Thyroid gland (tissue), 4 donors: ENCODE results near the gene PLK5. TPM values are rescaled to one million over a fixed set of nuclear protein-coding genes. Genes with fewer than 3 reads are reported as not detected.

Experiments used
- DNase-seq, 2 donors: peaks; one replicate each; pipeline ENCODE4 v3.0.0-alpha.2; 2019
- H3K27ac ChIP-seq, 3 donors: fragments of 200-600 bp; sonication (generic); 1 replicate in 2 of 3; 2 replicates in 1 of 3; pipeline ENCODE4 v1.5.1; 2016 to 2019; ENCODE audit warnings: mild to moderate bottlenecking in 1 of 3, moderate library complexity in 1 of 3
- H3K27me3 ChIP-seq: fragments of 200-600 bp; sonication (generic); one replicate; pipeline ENCODE4 v1.5.1; 2019
- H3K36me3 ChIP-seq, 2 donors: fragments of 200-600 bp; sonication (generic); one replicate each; pipeline ENCODE4 v1.5.1; 2016 to 2019
- H3K4me1 ChIP-seq, 2 donors: fragments of 200-600 bp; sonication (generic); one replicate each; pipeline ENCODE4 v1.5.1; 2017 to 2019
- H3K4me3 ChIP-seq, 3 donors: fragments of 200-600 bp; sonication (generic); replicated peaks in 1 of 3; 1 replicate in 2 of 3; 2 replicates in 1 of 3; pipeline ENCODE4 v1.5.1; 2016; ENCODE audit warnings: mild to moderate bottlenecking in 1 of 3
- H3K9me3 ChIP-seq: fragments of 200-600 bp; sonication (generic); one replicate; pipeline ENCODE4 v1.5.1; 2017
- POLR2A ChIP-seq, 2 donors: fragments of 450-650 bp; IDR thresholded peaks; one replicate each; pipeline ENCODE4 v1.6.1; 2017; ENCODE audit warnings: antibody characterized with exemption in 2 of 2, mild to moderate bottlenecking in 2 of 2, moderate library complexity in 1 of 2
- WGBS, 2 donors: methylation state at CpG; one replicate each; pipeline ENCODE4 v1.1.5; 2017; 5-methylcytosine and 5-hydroxymethylcytosine counted together
- intact Hi-C: fragments of 100-400 bp; cut with DNase I; formaldehyde crosslinking; loops from one replicate; pipeline ENCODE4 v1.15.1; 2023
- small RNA-seq: library from RNA; depleted of rRNA; stranded (forward); fragments of <200 nt; gene quantifications from one replicate; pipeline ENCODE3, GENCODE V24; 2016
- total RNA-seq, 4 donors: library from RNA; depleted of rRNA; stranded (reverse); fragments of >200 nt; gene quantifications; one replicate each; pipeline ENCODE4 v1.2.3, GENCODE V29; 2016
- TF ChIP-seq, protein P1 (sequence below), 6 experiments: fragments of 200-600 bp in 3 of 6; fragments of 450-650 bp in 3 of 6; sonication (generic) in 3 of 6; IDR thresholded peaks; one replicate each; pipeline ENCODE4 v1.5.1; 2016 to 2019; ENCODE audit warnings: antibody characterized with exemption in 6 of 6, mild to moderate bottlenecking in 2 of 6, inconsistent platforms in 1 of 6, moderate library complexity in 1 of 6

The PLK5 gene
- total RNA-seq, 4 donors from 2014 or later = not detected

DNA sequence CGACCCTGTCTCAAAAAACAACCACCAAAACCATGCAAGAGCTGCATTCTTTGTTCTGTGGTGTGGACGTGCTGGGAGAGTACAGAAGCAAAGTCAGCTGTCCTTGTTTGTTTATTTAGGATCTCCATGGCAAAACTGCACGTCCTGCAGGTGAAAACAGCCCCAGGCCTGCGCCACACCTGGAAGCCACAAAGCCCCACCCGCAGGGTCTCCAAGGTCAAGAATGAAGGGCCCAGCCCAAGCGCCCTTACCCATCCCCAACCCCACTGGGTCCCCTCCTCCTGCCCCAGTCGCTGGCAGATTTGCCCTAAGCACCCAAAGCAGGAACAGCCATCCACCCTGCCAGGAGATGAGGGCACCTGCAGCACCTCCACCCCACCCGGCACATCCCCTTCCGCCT is 58.3 kb downstream of the PLK5 start:
- 85 to 100% methylated on average over 1 to 7 of the region's 9 CpGs for WGBS, 2 donors
- Histone ChIP-seq H3K27ac (no peak overlapping the region), H3K4me1 (no peaks in the 10 kb centered on the region), H3K4me3 (no peak overlapping the region), H3K27me3 (no peaks in the 10 kb centered on the region), H3K36me3 (peaks cover 34 to 54% of the 10 kb centered on the region in 2 donors), H3K9me3 (no peaks in the 10 kb centered on the region)
- DNase-seq = no peak
- TF ChIP-seq POLR2A (IDR thresholded peaks at IDR 0.05) = no peak
- TF ChIP-seq, protein P1, sequence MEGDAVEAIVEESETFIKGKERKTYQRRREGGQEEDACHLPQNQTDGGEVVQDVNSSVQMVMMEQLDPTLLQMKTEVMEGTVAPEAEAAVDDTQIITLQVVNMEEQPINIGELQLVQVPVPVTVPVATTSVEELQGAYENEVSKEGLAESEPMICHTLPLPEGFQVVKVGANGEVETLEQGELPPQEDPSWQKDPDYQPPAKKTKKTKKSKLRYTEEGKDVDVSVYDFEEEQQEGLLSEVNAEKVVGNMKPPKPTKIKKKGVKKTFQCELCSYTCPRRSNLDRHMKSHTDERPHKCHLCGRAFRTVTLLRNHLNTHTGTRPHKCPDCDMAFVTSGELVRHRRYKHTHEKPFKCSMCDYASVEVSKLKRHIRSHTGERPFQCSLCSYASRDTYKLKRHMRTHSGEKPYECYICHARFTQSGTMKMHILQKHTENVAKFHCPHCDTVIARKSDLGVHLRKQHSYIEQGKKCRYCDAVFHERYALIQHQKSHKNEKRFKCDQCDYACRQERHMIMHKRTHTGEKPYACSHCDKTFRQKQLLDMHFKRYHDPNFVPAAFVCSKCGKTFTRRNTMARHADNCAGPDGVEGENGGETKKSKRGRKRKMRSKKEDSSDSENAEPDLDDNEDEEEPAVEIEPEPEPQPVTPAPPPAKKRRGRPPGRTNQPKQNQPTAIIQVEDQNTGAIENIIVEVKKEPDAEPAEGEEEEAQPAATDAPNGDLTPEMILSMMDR (IDR thresholded peaks at IDR 0.05) = no peak
- intact Hi-C loops = no loop called here

DNA sequence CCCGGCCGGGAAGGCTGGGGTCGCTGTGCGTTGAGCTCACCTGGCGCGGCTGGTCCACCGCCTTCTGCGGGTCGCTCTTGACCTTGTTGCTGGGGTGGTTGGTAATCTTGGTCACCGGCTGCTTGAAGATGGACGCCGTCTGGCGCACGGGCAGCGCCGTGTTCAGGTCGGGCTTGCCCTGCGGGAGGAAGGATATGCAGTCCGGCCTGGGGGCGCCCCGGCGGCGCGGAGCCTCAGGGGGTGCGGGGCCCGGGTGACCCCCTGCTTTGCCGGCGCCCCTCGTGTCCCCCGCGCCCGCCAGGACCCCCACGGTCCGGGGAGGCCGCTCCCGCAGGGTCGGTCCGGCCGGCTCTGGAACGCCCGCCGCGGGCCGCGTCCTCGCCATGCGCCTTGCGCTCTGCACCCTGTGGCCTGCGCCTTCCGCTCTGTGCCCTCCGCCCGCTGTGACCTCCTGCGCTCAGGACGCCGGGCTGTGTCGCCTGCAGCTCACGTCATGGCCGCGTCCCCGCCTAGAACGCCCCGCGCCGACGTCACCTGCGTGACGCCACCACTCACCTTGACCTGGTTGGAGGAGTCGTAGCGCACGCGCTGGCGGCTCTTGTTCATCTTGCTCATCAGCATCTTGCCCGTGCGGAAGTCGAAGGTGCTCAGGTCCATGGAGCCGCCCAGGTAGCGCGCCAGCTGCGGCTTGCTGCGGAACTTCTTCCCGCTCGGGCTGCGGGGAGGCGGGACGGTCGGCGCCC is 60.8 kb downstream of the PLK5 start:
- Histone ChIP-seq H3K27ac (no peak overlapping the region), H3K27me3 (no peaks in the 10 kb centered on the region), H3K4me3 (no peak overlapping the region), H3K4me1 (no peaks in the 10 kb centered on the region), H3K9me3 (no peaks in the 10 kb centered on the region), H3K36me3 (peaks cover 34 to 45% of the 10 kb centered on the region in 2 donors)
- intact Hi-C loops = no loop called here
- DNase-seq = no peak
- TF ChIP-seq POLR2A (IDR thresholded peaks at IDR 0.05) = no peak
- TF ChIP-seq, protein P1 (IDR thresholded peaks at IDR 0.05) = no peak
- WGBS, 2 donors = 92 to 94% methylated on average over 56 to 71 of the region's 87 CpGs

DNA sequence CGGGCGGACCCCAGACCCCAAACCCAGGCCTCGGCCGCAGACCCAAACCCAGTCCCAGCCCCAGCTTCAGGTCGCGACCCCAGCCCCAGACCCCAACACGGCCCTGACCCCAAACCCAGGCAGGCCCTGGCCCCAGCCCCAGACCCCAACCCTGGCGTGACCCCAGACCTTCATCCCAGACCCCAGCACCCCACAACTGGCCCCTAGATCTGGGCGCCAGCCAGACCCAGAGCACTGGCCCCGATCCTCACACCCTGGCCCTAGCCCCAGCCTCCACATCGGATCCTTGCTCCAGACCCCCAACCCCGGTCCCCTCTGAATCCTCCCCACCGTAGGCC is 61.3 kb downstream of the PLK5 start:
- TF ChIP-seq POLR2A (IDR thresholded peaks at IDR 0.05) = no peak
- TF ChIP-seq, protein P1 (IDR thresholded peaks at IDR 0.05) = no peak

More for the DNA sequence above, 61.3 kb downstream of the PLK5 start:
- Histone ChIP-seq H3K9me3 (no peaks in the 10 kb centered on the region), H3K4me1 (no peaks in the 10 kb centered on the region), H3K36me3 (peaks cover 32 to 40% of the 10 kb centered on the region in 2 donors), H3K27me3 (no peaks in the 10 kb centered on the region), H3K4me3 (no peak overlapping the region), H3K27ac (no peak overlapping the region)
- 88 to 92% methylated on average over 4 to 10 of the region's 13 CpGs for WGBS, 2 donors
- intact Hi-C loops = no loop called here
- DNase-seq = no peak

Small RNA genes within 50 kb of the gene (small RNA-seq; reads per million reads assigned to genes)
- gene AC005943.2 = not detected
- gene RN7SL477P = not detected

Other genes starting within 250 kb of the PLK5 start
- 100 to 1,000 TPM in 1 of 4 donors, 10 to 100 TPM in 3; 50.8 to 114 (median 64.6) TPM for gene FAM174C, start 248.5 kb upstream of the PLK5 start, total RNA-seq
- gene EFNA2, start 238.2 kb upstream of the PLK5 start, total RNA-seq = not detected
- gene NDUFS7, start 140.2 kb upstream of the PLK5 start, total RNA-seq = 100 to 1,000 TPM in 2 of 4 donors, 10 to 100 TPM in 2; 75.2 to 185 (median 108) TPM
- 10 to 100 TPM; 22.2 to 39.5 (median 29.1) TPM for gene GAMT, start 122.5 kb upstream of the PLK5 start, total RNA-seq
- gene DAZAP1, start 116.5 kb upstream of the PLK5 start, total RNA-seq = 10 to 100 TPM; 34.4 to 77.3 (median 67.7) TPM
- 1,000 to 10,000 TPM; 1,760 to 2,977 (median 2,488) TPM for gene RPS15, start 85.7 kb upstream of the PLK5 start, total RNA-seq
- under 1 TPM in 3 of 4 donors, not detected in 1; under 0.01 to 0.20 (median 0.08) TPM for gene APC2, start 74.0 kb upstream of the PLK5 start, total RNA-seq
- gene C19orf25, start 44.9 kb upstream of the PLK5 start, total RNA-seq = 10 to 100 TPM; 47.0 to 64.9 (median 56.5) TPM
- gene PCSK4, start 33.7 kb upstream of the PLK5 start, total RNA-seq = 10 to 100 TPM in 1 of 4 donors, 1 to 10 TPM in 3; 2.8 to 10.4 (median 6.3) TPM
- 1 to 10 TPM; 4.2 to 8.5 (median 5.9) TPM for gene REEP6, start 32.9 kb upstream of the PLK5 start, total RNA-seq
- 1 to 10 TPM in 2 of 4 donors, under 1 TPM in 2; 0.27 to 5.1 (median 2.5) TPM for gene ADAMTSL5, start 11.1 kb upstream of the PLK5 start, total RNA-seq
- gene MEX3D, start 44.2 kb downstream of the PLK5 start, total RNA-seq = 10 to 100 TPM; 18.4 to 31.8 (median 26.4) TPM
- gene MBD3, start 68.8 kb downstream of the PLK5 start, total RNA-seq = 100 to 1,000 TPM in 3 of 4 donors, 10 to 100 TPM in 1; 58.2 to 149 (median 115) TPM
- 100 to 1,000 TPM in 1 of 4 donors, 10 to 100 TPM in 3; 52.0 to 154 (median 61.9) TPM for gene UQCR11, start 81.4 kb downstream of the PLK5 start, total RNA-seq
- gene TCF3, start 128.5 kb downstream of the PLK5 start, total RNA-seq = 10 to 100 TPM; 28.6 to 70.6 (median 43.8) TPM
- gene ONECUT3, start 229.4 kb downstream of the PLK5 start, total RNA-seq = not detected